ENCODE results near the gene SCYL2.
A peak's percentile ranks its signal among the peaks of the same experiment; 100 is the strongest.
"Not testable (repeated sequence)": the region's sequence is repeated elsewhere in the genome, so short reads cannot be mapped to it uniquely, and the experiment has no call there.

The SCYL2 gene

DNA sequence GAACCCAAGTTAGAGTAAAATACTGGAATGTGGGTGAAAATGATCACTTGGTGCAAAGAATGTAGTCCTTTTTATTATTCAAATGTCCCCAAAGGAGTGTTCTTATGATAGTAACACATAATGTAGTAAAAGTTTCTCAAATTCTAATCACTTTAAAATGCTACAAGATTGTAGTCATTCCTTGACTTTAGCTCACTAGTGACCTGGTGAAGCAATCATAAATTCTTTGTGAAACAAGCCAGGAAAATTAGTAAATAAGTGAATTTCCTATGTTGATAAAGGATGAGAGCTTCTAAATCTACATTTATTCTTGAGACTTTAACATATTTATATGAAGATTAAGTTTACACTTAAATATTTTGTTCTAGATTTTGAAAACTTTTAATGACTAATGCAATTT lies 59.2 kb downstream of the SCYL2 start:
- DNase-seq, result no peak

DNA sequence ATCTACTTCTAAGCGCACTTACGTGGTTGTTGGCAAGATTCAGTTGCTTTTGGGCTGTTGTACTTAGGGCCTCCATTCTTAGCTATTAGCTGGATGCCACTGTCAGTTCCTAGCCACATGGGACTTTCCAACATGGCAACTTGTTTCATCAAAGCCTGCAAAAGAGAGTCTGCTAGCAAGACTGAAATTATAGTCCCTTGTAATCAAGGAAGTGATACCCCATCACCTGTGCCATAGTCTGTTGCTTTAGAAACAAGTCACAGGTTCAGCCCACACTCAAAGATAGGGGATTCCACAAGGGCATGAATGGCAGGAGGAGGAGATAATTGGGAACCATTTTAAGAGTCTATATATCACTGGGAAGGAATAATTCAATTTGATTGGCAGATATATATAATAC lies 62.8 kb downstream of the SCYL2 start:
- no peak for DNase-seq

DNA sequence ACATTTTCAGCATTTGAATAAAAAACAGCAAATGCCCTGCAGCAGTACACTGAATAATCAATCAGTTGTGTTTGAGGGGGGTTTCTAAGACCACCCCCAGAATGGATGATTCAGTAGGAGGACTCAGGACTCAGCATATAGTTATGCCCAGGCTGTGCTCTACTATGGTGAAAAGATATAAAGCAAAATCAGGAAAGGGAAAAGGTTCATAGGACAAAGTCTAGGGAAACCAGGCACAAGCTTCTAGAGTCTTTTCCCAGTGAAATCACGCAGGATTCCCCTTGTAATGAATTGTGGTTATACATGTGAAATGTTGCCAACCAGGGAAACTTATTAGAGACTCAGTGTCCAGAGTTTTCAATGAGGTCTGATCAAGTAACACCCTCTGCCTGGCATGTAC lies 64.9 kb downstream of the SCYL2 start:
- DNase-seq, result no peak

DNA sequence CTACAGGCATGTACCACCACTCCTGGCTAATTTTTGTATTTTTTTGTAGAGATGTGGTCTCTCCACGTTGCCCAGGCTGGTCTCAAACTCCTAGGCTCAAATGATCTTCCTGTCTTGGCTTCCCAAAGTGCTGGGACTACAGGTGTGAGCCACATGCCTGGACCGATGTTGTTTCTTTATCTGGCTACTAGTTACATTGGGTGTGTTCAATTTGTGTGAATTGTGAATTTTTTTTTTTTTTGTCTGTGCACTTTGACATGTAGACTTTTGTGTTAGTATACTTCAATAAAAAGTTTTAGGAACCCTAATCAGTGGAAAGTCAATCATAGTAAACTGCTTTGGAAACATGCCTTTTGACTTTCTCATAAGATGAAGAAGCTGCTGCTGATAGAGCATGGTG lies 65.9 kb downstream of the SCYL2 start:
- DNase-seq, result no peak

DNA sequence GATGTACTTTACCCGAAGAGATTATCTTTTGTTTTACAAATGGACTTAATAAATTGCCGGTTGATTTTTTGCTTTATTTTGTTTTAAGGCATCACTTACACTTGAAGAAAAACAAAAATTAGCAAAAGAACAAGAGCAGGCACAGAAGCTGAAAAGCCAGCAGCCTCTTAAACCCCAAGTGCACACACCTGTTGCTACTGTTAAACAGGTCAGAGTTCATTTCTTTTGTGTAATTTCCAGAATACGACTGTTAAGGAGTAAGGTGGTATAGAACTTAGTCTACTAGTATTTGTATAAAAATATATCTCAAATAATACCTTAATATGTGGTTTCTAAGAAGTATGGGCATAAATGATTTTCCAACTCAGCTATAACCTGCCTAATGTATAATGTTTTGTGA lies 70.3 kb downstream of the SCYL2 start:
- no peak for DNase-seq

DNA sequence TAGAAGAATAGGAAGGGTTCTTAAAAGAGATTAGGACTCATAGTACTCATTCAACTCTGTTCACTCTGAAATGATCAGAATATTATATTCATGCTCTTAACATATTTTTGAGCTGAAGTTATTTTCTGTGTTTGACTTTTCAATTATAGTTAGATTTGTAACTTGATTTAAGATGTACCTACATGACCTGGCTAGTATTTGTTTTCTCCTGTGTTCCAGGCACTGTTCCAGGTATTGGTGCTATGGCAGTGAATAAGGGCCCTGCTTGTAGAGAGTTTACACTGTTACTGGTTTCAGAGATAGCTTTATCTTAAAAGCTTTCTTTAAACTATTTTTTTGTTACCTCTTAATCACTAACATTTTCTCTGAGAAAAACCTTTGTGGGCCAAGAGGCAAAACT lies 70.8 kb downstream of the SCYL2 start:
- DNase-seq, result no peak

DNA sequence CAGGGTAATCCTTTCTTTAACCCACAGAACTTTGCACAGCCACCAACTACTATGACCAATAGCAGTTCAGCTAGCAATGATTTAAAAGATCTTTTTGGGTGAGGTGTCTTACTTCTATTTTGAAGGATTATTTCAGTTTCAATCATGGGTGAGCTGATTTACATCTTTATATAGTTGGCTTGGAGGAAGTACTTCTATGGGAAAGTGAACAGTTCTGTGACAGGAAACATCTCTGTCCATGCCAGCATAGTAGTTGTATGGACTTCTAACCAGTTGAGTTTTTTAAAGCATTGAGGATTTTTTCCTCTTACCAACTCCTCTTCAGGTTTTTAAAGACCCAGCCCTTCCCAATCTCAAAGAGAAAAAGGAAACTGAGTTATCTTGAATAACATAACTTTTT lies 72.1 kb downstream of the SCYL2 start:
- DNase-seq, result no peak

DNA sequence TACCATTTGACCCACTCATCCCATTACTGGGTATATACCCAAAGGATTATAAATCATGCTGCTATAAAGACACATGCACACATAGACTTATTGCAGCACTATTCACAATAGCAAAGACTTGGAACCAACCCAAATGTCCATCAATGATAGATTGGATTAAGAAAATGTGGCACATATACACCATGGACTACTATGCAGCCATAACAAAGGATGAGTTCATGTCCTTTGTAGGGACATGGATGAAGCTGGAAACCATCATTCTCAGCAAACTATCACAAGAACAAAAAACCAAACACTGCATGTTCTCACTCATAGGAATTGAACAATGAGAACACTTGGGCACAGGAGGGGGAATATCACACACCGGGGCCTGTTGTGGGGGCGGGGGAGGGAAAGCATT lies 75.9 kb downstream of the SCYL2 start:
- not testable (repeated sequence) for DNase-seq

DNA sequence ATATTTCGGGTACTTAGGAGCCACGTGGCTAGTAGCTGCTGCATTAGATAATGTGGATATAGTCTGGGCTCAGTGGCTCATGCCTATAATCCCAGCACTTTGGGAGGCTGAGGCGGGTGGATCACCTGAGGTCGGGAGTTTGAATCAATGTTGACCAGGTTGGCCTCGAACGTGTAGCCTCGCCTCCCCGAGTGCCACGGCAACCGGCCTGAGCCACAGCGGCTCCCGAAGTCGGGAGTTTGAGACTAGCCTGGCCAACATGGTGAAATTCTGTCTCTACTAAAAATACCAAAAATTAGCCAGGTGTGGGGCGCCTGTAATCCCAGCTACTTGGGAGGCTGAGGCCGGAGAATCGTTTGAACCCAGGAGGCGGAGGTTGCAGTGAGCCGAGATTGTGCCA lies 77.4 kb downstream of the SCYL2 start:
- not testable (repeated sequence) for DNase-seq

DNA sequence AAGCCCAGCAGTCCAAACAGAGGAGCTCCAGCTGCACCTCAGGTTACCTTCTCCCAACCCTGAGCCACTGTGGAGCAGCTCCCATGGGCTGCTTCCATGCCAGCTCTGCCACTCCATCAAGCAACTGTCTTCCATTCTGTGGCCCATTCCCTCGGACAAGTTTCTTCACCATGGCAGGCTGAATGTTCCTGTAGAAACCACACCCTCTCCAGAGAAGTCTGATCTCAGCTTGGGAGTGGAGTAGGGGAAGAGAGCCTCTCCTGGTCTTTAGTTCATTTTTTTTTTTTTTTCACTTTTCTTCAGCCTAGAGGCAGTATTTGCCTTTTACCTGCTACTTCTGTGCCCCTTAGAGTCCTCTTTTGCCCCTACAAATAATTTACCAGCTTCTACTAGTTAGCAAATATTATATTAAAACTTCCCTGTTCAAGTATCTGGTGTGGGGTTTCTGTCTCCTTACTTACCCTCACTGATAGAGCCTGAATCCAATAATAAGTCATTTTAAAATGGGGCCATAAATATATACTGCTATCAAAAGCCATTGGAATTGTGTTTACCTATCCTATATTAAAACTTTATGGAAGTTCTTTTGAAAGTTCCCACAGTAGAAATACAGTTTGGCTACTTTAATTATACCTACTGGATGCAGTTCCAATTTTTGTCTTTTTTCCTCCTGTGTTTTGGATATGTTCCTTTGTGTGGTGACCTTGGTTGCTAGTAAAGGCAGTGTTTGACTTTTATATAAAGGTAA lies 78.2 kb downstream of the SCYL2 start:
- no peak for DNase-seq

DNA sequence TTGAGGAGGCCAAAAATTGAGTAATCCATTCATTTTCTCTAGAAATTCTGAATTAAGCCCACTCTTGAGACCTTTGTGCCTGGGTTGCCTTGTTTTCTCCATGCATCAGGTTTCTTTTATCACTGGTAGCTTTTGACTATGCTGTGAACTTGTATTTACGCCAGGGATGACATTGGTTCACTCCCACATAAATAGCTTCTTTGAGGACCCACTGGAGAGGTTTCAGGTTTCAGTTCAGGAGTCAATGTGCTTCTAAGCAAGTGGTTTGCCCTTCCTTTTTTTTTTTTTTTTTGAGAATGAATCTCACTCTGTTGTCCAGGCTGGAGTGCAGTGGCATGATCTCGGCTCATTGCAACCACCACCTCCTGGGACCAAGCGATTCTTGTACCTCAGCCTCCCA lies 79.7 kb downstream of the SCYL2 start:
- DNase-seq, result peak; percentile 77

DNA sequence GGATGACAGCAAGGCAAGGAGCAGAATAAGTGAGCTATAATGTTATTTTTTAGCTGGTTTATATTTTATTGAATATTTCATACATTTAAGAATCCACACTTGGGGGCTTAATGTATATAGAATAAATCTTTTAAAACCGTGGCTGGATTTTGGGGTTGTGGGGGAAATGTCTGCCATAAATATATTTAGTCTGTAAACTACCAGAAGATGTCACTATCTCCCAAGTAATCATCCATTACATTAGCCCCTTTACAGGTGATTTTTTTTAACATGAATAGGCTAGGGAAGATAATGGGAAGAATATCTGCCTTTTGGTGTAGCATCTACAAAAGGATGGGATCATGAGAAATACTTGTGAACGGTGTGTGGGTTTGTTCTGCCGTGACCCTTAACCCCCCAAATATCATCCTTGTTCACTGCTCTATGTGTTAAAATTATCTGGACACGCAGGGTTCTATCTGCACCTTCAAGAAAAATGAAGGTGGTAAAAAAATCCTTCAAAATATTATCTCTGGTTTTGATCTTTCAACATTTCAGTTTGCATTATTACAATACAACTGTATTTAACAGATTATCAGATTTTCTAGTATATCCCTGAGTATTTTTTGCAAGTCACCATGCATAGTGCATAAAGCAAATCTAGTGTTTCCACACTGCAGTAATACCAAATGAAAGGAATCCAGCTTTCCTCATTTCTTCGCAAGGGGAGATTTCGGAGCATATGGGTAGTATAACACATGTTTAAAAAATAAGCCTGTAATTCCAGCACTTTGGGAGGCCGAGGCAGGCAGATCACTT lies 81.9 kb downstream of the SCYL2 start:
- DNase-seq, result peak; percentile 29

DNA sequence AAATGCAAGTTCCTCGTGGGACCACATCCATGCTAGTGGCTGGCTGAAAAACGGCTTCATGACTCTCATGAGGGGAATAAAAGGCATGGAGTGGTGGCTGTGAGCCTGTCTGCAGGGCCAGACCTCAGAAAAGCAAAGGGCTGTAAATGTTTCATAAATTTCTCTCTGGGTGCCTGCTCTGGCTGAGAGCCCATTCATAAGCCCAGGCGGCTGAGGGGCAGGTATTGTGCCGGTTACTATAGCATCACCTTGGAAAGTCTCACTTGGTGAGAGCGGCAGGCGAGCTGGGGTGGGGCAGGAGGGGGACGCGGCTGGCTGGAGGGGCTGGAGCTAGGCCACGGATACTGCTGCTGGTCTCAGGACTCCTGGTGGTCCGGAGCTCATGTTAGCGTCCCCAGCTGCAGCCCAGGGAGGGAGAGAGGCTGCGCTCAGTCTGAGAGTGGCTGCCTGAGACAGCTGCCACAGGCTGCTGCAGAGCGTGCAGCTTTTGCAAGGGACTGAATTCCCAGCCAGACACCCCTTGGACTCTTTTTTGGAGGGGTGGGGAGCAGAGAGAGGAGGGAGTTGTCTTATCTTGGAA lies 89.8 kb downstream of the SCYL2 start, which contains the start of gene SLC17A8:
Gene SLC17A8 (plus strand): TSS at position 431 of the 580 bp plus-strand sequence. CDS start 318 bp downstream, outside the sequence.
- no peak for DNase-seq

DNA sequence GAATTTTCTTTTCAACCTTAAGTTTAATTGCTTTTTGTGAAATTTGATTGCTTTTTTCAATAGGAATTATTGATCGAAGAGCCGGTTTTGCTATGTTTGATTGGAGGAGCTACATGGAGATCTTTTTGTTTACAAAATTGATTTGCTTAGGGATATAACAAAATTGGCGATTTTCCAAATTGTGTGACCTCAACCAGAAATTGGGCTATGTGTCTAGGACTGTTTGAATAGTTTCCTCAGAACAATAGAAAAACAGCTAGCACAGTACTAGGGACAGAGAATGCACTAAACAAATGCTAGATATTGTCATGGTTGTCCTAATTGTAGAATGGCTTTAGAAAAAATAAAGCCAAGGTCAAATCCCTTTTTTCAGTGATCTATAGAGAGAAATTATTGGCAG lies 92.3 kb downstream of the SCYL2 start:
- DNase-seq, result no peak

DNA sequence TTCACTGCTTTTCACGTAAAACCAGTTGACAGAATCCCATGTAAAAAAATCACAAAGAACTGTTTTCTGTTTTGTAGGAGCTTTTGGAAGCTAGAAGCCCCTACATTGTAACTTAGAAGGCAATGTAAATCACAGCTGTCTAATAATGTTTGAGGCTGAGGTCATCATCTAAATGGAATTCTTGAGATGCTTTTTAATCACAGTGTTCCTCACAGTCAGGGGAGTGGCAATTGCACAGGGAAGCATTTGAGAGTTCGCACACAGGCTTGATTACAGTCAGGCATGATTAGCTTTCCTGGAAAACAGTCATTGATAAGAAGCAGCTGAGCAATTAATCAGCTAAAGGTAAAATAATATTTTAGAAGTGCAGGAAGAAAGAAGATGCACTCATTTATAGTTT lies 92.8 kb downstream of the SCYL2 start:
- no peak for DNase-seq

DNA sequence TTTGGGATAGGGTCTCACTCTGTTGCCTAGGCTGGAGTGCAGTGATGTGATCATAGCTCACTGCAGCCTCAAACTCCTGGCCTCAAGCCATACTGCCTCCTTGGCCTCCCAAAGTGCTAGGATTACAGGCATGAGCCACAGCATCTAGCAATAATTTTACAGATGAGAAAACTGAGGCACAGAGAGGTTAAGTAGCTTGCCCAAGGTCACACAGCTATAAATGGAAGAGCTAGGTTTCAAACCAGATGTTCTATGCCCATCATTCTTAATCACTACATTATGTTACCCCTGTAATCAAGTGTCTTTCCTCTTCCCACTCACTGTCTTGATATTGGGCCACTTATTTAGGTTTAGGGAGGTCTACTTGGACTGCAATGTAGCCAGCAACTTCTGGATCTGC lies 93.5 kb downstream of the SCYL2 start:
- no peak for DNase-seq

DNA sequence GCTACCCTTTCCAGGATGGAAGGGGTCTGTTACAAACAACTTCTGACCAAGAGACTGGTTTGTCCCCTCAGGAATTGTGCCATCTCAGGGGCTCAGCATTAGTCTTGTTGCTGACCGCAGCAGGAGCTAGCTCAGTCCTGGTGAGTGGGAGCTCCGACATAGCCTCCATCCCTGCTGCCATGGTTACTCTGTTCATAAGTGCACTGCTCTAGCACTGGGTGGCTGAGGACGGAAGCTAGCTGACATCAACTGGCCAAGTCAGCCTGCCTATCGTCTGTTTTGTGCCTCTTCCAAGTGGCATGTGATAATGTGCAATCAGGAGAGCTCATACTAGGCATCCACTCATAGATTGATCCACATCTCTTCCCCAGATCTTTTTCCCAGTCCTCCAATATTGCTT lies 97.3 kb downstream of the SCYL2 start:
- DNase-seq, result no peak

DNA sequence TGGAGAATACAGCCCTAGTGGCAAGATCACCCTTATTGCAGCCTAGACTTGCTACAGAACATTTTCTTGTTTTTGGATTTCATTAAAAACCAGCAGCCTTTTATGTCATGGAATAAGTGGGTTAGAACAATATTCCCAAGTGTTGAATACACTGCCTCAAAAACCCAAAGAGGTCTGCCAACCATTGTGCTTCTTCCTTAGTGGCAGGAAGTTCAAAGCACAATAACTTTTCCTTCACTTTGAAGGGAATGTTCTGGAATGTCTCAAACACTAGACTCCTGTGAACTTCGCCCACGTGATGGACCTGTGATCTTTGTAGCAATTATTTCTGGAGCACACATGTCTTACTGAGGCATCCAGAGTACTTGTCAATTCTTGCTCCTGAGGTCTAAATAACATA lies 98.4 kb downstream of the SCYL2 start:
- DNase-seq, result no peak

DNA sequence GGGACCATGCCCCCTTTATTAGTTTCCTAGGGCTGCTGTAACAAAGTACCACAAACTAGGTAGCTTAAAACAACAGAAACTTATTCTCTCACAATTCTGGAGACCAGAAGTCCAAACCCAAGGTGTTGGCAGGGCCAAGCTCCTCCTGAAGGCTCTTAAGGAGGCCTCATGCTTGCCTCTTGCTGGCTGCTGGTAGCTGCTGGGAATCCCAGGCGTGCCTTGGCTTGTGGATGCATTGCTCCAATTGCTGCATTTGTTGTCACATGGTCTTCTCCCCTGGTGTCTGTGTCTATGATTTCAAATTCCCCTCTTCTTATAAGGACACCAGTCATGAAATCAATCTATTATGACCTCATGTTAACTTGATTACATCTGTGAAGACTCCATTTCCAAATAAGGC lies 101.1 kb downstream of the SCYL2 start:
- no peak for DNase-seq

DNA sequence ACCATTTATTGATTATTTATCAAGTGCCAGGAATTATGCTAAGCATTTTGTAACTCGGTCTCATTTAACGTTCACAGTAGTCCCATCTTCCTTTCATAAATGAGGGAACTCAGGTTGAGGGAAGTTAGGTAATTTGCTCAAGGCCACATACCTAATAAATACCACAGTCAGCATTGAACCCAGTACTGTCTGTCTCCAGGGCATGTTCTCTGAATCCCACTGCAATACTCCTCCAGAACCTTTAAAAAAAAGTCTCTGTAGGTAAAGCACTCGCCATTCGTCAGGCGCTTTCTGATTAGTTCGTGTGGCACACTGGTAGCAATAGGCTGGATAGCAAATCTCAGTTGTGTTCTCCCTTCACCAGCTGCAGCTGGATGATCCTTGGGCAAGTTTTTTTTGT lies 104.2 kb downstream of the SCYL2 start:
- DNase-seq, result no peak

DNA sequence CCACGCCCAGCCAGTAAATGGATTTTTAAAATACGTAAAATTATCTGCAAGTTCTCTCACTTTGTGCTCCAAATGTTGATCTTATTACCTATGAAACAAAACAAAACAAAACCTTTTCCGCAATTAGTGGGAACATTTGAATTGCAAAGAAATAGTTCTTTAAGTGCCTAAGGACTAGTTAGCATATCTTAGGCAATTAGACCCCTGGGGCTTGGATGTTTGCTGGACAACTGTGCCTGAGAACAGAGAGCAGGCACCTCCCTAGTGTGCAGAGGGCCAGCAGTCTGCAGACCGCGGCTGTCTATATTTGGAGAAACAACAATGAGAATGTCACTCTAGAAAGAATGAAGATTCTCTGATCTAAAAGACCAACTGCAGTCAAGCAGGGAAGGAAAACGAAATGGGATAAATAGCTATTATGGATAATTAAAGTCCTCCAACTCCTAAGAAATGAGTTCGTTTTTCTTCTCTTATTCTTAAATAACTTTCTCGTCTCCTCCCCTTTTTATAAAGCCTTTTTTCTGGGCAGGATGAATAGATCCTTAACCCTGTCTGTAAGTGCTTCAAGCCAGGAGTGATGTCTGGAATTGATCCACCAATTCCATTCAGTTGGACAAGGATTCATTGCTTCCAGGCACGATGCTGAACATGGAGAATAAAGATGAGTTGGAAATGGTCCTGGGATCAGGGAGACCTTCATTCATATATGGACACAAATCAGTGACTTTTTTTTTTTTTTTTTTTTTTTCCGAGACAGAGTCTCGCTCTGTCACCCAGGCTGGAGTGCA lies 106.1 kb downstream of the SCYL2 start:
- DNase-seq, result no peak

DNA sequence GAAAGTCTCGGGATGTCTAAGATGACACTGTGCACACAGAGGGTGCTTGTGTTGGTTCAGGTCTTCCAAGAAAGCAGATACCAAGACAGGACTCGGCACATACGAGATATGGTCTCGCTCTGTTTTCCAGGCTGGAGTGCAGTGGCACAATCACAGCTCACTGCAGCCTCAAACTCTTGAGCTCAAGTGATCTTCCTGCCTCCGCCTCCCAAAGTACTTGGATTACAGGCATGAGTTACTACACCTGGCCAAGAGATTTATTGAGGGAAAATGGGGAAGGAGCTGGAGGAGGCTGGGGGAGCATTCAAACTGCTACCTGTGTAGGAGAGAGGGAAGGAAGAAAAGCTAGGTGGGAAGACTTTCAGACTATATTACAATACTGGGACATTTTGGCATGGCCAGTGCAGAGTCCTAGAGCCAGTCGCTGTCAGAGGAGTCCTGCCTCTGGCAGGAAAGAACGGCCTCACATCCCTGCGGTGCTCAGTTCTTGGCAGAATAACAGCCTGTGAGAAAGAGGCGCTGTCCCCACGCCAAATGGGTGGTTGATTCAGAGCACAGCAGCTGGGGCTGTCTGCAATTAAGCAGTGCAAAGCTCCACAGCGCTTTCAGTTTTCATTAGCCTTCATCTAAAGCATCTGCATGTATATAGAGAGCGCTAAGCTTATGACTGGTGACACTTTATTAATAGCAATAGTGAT lies 108.2 kb downstream of the SCYL2 start:
- peak; percentile 75 for DNase-seq

DNA sequence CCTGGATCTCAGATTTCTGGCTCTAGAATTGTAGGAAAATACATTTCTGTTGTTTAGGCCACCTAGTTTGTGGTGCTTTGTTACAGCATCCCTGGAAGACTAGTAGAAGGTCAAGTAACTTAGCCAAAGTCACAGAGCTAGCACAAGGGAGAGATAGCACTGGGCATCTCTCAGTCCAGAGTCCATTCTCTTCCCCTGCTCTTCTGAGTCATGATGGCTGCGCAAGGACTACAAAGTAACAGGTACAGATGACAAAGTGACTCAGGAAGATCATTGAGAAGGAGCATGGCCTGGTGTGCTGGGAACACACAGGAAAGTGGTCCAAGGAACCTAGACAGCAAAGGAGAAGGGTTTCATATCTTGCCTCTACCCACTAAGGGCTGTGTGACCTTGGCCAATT lies 109.2 kb downstream of the SCYL2 start:
- no peak for DNase-seq
